HCT116 (cell line): ENCODE data around the gene NLRP10.

Source experiments
- ATF3 ChIP-seq: IDR thresholded peaks from 2 replicates; pipeline ENCODE4 v1.6.1; 2012
- CTCF ChIP-seq, 3 experiments: fragments of 200-600 bp in 1 of 3; sonication (generic) in 1 of 3; IDR thresholded peaks in 2 of 3; conservative IDR thresholded peaks in 1 of 3; 2 replicates each; pipeline ENCODE4 v1.5.1; 2012 to 2017; ENCODE audit warnings: low read depth in 2 of 3, low read length in 2 of 3, antibody characterized with exemption in 1 of 3, borderline replicate concordance in 1 of 3, control low read depth in 1 of 3, mild to moderate bottlenecking in 1 of 3, mixed read lengths in 1 of 3, mixed run types in 1 of 3, moderate library complexity in 1 of 3; ENCODE audit not compliant: insufficient read depth in 1 of 3
- EGR1 ChIP-seq: IDR thresholded peaks from 2 replicates; pipeline ENCODE4 v1.6.1; 2012; ENCODE audit warnings: low read depth
- EZH2 ChIP-seq: fragments of 200-600 bp; sonication (generic); IDR thresholded peaks from 2 replicates; pipeline ENCODE4 v1.6.1; 2017; ENCODE audit warnings: antibody characterized with exemption, mixed run types
- EZH2phosphoT487 ChIP-seq: fragments of 200-600 bp; IDR thresholded peaks from 2 replicates; pipeline ENCODE4 v1.6.1; 2018; ENCODE audit warnings: antibody characterized with exemption, borderline replicate concordance
- POLR2A ChIP-seq: IDR thresholded peaks from 2 replicates; pipeline ENCODE4 v1.7.0; 2011; ENCODE audit warnings: borderline replicate concordance; ENCODE audit not compliant: insufficient read depth, insufficient read length; ENCODE audit errors: extremely low read depth
- SP1 ChIP-seq: IDR thresholded peaks from 2 replicates; pipeline ENCODE4 v1.6.1; 2012; ENCODE audit warnings: low read depth
- SRF ChIP-seq: IDR thresholded peaks from 2 replicates; pipeline ENCODE4 v1.6.1; 2012; ENCODE audit warnings: low read depth
- YY1 ChIP-seq: IDR thresholded peaks from 2 replicates; pipeline ENCODE4 v1.6.1; 2011; ENCODE audit warnings: low read length, low read depth, moderate library complexity, mild to moderate bottlenecking; ENCODE audit not compliant: insufficient replicate concordance; ENCODE audit errors: extremely low read depth
- ZNF274 ChIP-seq: fragments of 200-500 bp; sonication (Bioruptor generic); IDR thresholded peaks from 2 replicates; pipeline ENCODE4 v1.6.1; 2014; ENCODE audit warnings: mild to moderate bottlenecking, low read depth, low read length, inconsistent platforms

- TF ChIP-seq POLR2A = no peak
- TF ChIP-seq CTCF (IDR thresholded peaks at IDR 0.05 in 2 of 3, conservative IDR thresholded peaks at IDR 0.05 in 1 of 3; ENCODE audit: borderline replicate concordance in 1 of 3, insufficient read depth in 1 of 3, low read depth in 2 of 3, low read length in 2 of 3) = no peak
- no peak for TF ChIP-seq YY1
- no peak for TF ChIP-seq EGR1
- TF ChIP-seq ZNF274 = no peak
- TF ChIP-seq EZH2phosphoT487 = no peak
- TF ChIP-seq ATF3 = no peak
- TF ChIP-seq SRF = no peak
- TF ChIP-seq EZH2 = no peak
- no peak for TF ChIP-seq SP1
Measured at GRCh38 chr11:7931168-7931567, 34.1 kb downstream of the NLRP10 start, which contains the start of gene OR10A6.
